Activated T-cell treated with anti-CD3 and anti-CD28 coated beads for 24 hours (primary cell): Measurements from ENCODE around the gene AKIRIN1.
"Not testable (repeated sequence)": the region's sequence is repeated elsewhere in the genome, so short reads cannot be mapped to it uniquely, and the experiment has no call there.

ENCODE experiments used
- DNase-seq: peaks from one replicate; pipeline ENCODE4 v3.0.0-alpha.2; 2020; ENCODE audit warnings: low read depth

The AKIRIN1 gene

GRCh38 chr1:38990738-38991637, at the start of gene AKIRIN1:
Gene AKIRIN1 (plus strand): TSS chr1:38991276. CDS start chr1:38991381, 105 bp downstream.
- DNase-seq = peak; percentile 97

GRCh38 chr1:38941527-38942019, 49.5 kb upstream of the AKIRIN1 start, which contains the start of gene RHBDL2:
Gene RHBDL2 (minus strand): TSS chr1:38941830. CDS start chr1:38919212, 22,618 bp downstream.
- no peak for DNase-seq

GRCh38 chr1:38942664-38943428, 48.2 kb upstream of the AKIRIN1 start:
- DNase-seq = no peak

GRCh38 chr1:38944547-38944946, 46.5 kb upstream of the AKIRIN1 start:
- no peak for DNase-seq

- DNase-seq = no peak
Observed at GRCh38 chr1:38950553-38950952, 40.5 kb upstream of the AKIRIN1 start.

GRCh38 chr1:38953433-38953860, 37.6 kb upstream of the AKIRIN1 start:
- DNase-seq = no peak

- DNase-seq = no peak
Observed at GRCh38 chr1:38958967-38959366, 32.1 kb upstream of the AKIRIN1 start.

- DNase-seq = no peak
Observed at GRCh38 chr1:38962113-38962512, 29.0 kb upstream of the AKIRIN1 start.

- DNase-seq = no peak
Observed at GRCh38 chr1:38962560-38962959, 28.5 kb upstream of the AKIRIN1 start.

GRCh38 chr1:38964140-38964548, 26.9 kb upstream of the AKIRIN1 start:
- no peak for DNase-seq

- DNase-seq = not testable (repeated sequence)
Observed at GRCh38 chr1:38973145-38973544, 17.9 kb upstream of the AKIRIN1 start.

GRCh38 chr1:38973659-38974437, 17.2 kb upstream of the AKIRIN1 start:
- no peak for DNase-seq

- not testable (repeated sequence) for DNase-seq
Observed at GRCh38 chr1:38977399-38978244, 13.5 kb upstream of the AKIRIN1 start.

GRCh38 chr1:38978245-38978542, 12.9 kb upstream of the AKIRIN1 start:
- not testable (repeated sequence) for DNase-seq

- not testable (repeated sequence) for DNase-seq
Observed at GRCh38 chr1:38979380-38979779, 11.7 kb upstream of the AKIRIN1 start.

- DNase-seq = no peak
Observed at GRCh38 chr1:38989979-38990378, 1.1 kb upstream of the AKIRIN1 start.

- no peak for DNase-seq
Observed at GRCh38 chr1:38990386-38990737, 714 bp upstream of the AKIRIN1 start.

- no peak for DNase-seq
Observed at GRCh38 chr1:38991638-38992411, 749 bp downstream of the AKIRIN1 start.

GRCh38 chr1:38992412-38993111, 1.5 kb downstream of the AKIRIN1 start:
- DNase-seq = no peak

GRCh38 chr1:38994196-38994595, 3.1 kb downstream of the AKIRIN1 start:
- DNase-seq = no peak
